C4-2B (cell line): ENCODE measurements around the gene MRGPRF.

Experiments
- CTCF ChIP-seq: fragments of 450-650 bp; conservative IDR thresholded peaks from 2 replicates; pipeline ENCODE4 v1.5.1; 2017; ENCODE audit warnings: mild to moderate bottlenecking
- ZFX ChIP-seq: fragments of 450-650 bp; IDR thresholded peaks from 2 replicates; pipeline ENCODE4 v1.6.1; 2017

GRCh38 chr11:68997995-68998348, 15.1 kb downstream of the MRGPRF start:
- no peak for TF ChIP-seq CTCF
- TF ChIP-seq ZFX, result no peak
